SKM-1 treated with dmso at 0.1 percent for 144 hours (cell line): Measurements from ENCODE around the gene MINDY3.
"Not testable (repeated sequence)": the region's sequence is repeated elsewhere in the genome, so short reads cannot be mapped to it uniquely, and the experiment has no call there.

Experiments
- DNase-seq: peaks from one replicate; lab custom pipeline; 2025; ENCODE audit not compliant: unreplicated experiment; lab: John Stamatoyannopoulos, UW

The MINDY3 gene

DNA sequence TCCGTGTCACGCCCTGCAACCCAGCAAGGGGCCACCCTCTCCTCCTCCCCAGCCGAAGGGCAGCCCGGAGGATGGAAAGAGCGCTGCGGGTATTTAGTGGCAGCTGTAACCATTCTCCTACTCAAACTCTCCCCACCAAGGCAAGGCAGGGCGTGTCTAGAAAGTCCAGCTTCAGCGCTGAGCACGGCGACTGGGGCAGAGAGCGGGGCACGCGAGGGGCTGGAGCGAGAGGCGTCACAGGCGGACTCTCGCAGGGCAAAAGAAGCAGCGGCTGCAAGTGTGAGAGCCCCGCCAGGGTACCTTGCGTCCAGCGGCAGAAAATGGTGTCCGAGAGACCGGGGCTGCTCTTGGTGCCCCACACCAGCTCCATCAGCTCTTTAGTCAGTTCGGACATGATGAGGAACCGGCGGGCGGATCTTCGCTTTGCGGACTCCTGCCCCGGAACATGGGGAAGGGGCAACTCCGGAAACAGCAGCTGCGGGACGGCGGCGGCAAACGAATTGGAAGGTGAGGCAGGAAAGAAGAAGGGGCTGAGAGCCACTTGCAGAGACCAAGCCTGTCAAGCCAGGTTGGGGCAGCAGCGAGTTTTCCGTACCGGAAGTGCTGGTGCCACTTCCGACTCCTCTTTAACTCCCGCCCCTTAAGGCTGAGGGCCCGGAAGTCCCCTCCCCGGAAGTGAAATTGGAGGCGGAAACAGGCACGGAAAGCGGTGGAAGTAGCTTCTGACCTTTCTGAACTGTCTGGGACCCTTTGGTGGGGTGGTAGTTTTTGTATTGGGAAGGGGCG lies at the start of gene MINDY3:
Gene MINDY3, minus strand, starts transcription at position 602 of the 786 bp plus-strand sequence. Its CDS starts 208 bp downstream, at position 394.
- DNase-seq: peak; percentile 51

DNA sequence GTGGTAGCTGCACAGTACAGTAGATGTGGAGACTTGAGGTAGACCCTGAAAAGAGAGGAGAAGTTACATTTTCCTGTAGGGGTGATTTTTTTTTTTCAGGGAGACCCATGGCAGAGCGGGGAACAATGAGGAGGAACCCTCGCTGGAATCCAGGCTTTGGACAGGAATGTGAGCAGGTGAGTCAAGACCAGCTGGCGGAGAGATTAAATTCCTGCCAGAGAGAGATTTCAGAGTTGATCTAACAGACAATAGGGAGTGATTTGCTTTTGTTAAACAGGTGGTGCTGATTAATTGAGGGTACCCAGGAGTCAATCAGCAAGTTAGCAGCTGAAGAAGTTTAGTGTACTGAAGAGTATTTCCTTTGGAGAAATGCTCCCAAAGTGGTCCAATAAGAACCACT lies 41.6 kb upstream of the MINDY3 start:
- no peak for DNase-seq

DNA sequence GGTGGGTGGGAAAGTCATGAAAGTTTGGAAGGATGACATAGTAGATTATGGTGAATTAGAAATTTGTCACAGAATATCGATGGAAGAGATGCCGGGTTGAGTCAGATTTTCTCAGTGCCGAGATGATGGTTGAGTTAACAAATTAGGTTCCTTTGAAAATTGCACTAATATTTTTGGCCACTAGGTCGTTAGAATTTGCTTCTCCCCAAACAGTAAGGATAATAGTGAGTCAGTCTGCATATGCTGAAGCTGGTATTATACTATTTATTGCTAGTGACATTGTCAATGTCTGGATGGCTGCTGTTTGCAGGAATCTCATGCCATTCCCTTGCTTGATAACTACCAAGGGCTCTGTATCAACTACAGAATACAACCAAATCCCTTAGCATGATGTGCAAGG lies 37.7 kb upstream of the MINDY3 start:
- peak; percentile 4 for DNase-seq

DNA sequence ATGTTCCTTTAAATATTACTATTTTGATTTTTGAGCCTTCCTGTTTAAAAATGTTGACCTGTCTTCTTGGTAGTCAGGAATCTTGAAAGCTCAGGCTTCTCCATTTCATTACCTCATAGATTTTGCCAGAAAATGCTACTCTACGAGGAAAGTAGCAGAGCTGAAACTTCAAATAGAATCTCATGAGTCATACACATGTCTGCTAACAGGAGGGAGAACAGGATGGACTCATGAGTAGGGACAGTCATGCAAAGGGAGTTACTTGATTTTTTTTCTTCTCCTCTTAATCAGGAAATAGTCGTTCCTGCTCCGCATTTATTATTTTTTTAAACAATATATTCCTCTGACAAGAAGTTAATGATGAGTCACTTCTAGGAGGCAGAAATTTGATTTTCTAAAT lies 37.0 kb upstream of the MINDY3 start:
- no peak for DNase-seq

DNA sequence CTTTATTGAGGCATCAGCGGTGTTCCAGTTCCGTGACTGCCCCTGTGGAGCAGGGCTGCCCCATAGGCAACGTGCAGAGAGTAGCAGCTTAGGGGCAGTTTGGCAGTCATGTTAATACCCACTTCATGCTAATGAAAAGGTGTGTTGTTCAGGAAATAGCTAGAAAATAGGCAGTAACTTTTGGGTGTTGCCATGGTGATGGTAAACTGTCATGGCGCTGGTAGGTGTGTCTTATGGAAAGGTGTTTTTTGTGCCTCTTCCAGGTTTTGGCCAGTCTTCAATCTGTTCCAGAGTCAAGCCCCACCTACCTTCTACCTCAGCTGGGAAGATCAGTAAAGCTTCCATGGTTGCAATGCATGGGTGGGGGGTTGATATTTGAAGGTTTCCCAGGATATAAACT lies 36.3 kb upstream of the MINDY3 start:
- DNase-seq: no peak

DNA sequence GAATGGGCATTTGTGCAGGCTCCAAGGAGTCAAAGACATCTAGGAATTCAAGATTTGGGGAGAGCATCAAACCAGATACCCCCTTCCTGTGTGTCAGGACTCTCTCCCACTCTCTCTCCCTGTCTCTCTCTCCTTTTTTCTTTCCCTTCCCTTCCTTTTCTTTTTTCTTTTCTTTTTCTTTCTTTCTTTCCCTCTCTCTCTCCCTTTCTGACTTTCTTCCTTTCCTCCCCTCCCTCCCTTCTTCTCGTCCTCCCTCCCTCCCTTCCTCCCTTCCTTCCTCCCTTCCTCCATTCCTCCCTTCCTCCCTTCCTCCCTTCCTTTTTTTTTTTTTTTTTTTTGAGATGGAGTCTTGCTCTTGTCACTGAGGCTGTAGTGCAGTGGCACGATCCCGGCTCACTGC lies 24.1 kb upstream of the MINDY3 start:
- DNase-seq: no peak

DNA sequence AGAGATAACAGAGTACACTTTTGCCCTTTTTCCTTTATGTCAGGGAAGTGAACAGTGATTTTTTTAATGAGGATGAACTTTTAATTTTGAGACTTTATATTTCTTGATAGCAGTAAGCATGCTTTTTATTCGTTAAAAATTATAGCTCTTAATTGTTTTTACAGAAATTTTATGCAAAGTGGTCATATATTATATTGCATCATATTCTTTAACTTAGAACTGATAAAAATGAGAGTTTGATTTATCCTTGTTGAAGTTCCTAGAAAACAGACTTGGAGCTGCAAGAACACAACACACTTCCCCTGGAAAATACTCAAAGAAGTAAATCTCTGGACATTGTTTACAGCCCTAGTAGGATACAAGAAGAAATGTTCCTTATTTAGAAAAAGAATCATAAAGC lies 21.2 kb upstream of the MINDY3 start:
- DNase-seq: no peak

DNA sequence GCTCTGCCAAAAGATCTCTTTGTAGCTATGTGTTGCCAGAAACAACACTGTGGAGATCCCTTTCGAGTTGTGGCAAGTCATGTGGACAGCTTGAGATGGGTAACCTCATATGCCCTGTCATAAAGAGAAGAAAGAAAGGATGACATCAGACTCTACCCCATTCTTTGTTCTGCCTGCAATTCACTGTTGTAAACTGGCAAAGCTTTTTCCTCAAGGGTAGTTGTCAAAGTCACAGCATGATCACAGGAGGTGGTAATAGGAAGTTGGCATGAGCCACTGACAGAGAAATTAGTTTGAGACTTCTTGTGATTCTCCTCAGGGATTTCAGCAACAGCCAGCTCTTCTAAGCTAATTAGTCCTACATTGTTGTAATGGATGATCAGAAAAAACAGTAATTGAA lies 19.4 kb upstream of the MINDY3 start:
- DNase-seq: no peak

DNA sequence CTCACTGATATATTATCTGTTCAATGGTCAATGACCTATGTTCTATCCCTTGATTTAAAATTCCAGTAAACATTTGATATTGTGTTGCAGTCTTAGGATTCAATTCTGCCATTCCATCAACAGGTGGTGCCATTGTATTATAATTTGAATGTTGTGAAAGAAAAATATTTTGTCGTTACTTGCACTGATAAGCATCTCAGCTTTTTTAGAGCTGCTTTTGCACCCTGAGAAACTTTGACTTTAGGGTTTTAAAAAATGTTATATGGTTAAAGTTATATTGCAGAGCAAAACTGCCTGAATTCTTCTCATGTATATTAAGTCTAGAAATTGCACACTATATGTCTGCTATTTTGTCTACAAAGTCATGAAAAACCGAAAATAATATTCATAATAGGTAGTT lies 18.8 kb upstream of the MINDY3 start:
- DNase-seq: no peak

DNA sequence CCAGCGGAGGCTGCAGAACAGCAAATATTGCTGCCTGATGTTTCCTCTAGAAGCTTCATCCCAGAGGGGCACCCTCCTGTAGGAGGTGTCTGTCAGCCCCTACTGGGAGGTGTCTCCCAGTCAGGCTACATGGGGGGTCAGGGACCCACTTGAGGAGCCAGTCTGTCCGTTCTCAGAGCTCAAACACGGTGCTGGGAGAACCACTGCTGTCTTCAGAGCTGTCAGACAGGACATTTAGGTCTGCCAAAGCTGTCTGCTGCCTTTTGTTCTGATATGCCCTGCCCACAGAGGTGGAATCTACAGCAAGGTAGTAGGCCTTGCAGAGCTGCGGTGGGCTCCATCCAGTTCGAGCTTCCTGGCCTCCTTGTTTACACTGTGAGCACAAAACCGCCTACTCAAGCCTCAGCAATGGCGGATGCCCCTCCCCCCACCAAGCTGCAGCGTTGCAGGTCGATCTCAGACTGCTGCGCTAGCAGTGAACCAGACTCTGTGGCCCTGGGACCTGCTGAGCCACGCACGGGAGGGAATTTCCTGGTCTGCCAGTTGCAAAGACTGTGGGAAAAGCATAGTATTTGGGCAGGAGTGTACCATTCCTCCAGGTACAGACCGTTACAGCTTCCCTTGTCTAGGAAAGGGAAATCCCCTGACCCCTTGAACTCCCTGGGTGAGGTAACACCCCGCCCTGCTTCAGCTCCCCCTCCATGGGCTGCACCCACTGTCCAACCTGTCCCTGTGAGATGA lies 17.7 kb upstream of the MINDY3 start:
- DNase-seq: no peak

DNA sequence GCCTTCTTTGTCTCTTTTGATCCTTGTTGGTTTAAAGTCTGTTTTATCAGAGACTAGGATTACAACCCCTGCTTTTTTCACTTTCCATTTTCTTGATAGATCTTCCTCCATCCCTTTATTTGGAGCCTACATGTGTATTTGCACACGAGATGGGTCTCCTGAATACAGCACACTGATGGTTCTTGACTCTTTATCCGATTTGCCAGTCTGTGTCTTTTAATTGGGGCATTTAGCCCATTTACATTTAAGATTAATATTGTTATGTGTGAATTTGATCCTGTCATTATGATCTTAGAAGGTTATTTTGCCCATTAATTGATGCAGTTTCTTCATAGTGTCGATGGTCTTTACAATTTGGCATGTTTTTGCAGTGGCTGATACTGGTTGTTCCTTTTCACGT lies 16.0 kb upstream of the MINDY3 start:
- DNase-seq: not testable (repeated sequence)

DNA sequence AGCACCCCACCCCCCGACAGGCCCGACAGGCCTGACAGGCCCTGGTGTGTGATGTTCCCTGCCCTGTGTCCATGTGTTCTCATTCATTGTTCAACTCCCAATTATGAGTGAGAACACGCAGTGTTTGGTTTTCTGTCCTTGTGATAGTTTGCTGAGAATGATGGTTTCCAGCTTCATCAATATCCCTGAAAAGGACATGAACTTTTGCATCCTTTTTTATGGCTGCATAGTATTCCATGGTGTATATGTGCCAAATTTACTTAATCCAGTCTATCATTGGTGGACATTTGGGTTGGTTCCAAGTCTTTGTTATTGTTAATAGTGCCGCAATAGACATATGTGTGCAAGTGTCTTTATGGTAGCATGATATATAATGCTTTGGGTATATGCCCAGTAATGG lies 12.3 kb upstream of the MINDY3 start:
- DNase-seq: not testable (repeated sequence)

DNA sequence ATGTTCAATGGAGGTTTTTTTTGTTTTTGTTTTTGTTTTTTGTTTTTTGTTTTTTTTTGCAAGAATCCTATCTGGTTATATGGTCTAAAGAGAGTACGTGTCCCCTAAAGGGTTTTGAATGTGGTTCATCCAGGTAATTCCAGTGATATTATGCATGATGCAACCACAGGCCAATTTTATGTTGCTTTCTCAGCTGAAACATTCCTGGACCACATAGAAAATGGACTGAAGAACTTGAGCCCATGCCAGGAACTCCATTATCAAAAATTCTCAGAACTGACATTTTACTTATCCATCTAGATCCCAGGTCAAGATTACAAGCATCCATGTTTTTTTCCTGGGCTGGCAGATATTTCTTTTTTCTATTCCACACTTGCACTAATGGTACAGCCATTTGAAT lies 11.5 kb upstream of the MINDY3 start:
- no peak for DNase-seq

DNA sequence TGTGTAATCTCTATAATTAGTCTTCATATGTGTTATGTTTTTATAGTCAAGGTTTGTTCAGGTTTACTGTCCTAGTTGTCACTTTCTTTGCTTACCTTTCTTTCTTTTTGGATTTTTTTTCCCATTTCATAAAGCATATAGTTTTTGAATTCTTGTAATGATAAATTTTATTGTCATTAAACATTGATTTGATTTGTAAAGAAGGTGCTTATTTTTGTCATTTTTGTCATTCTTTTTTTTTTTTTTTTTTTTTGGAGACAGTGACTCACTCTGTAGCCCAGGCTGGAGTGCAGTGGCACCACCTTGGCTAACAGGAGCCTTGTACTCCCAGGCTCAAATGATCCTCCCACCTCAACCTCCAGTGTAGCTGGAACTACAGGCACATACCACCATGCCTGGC lies 9.6 kb upstream of the MINDY3 start:
- DNase-seq: no peak

DNA sequence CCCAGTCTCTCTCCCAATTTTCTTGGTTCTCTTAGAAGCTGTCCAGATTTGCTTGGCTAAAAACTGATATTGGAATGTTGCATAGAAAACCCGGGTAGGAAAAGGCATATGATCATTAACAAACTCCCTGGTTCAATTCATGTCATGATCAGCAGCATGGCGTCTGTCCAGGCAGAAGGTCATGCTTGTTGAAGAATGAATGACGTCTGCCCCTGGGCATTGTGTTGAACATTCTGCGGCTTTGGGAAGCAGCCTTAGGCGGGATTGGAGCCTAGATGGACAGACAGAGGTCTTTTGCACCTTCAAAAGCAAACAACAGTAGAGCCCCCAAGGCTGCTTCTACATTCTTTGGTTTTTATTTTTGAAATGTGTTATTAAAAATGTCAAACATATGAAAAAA lies 7.7 kb upstream of the MINDY3 start:
- DNase-seq: no peak

DNA sequence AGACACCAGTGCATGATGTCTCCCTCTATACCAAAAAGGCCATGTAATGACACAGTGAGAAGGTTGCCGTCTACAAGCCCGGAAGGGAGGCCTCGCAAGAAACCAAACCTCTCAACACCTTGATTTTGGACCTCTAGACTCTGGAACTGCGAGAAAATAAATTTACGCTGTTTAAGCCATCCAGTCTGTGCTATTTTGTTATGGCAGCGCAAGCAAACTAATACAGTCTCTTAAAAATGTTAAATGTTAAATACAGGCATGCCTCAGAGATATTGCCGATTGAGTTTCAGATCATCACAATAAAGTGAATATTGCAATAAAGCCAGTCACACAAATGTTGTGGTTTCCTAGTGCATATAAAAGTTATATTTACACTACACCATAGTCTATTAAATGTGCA lies 5.0 kb upstream of the MINDY3 start:
- DNase-seq: no peak

DNA sequence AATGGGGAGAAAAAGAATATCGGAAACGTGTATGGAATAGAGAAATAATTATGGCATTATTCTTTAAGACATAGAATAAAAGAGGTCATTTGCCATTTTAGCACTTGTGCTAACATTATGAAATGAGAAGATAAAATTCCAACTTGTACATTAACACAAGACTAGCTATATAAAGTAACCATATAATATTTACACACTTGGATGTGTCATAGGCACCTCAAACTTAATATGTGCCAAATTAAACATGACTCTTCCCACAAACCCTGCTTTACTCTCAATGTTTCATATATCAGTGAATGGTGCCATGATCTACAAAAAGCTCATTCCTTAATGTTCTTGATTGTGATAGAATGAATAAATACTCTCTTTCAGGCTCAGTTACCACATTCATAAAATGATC lies 4.1 kb upstream of the MINDY3 start:
- no peak for DNase-seq

DNA sequence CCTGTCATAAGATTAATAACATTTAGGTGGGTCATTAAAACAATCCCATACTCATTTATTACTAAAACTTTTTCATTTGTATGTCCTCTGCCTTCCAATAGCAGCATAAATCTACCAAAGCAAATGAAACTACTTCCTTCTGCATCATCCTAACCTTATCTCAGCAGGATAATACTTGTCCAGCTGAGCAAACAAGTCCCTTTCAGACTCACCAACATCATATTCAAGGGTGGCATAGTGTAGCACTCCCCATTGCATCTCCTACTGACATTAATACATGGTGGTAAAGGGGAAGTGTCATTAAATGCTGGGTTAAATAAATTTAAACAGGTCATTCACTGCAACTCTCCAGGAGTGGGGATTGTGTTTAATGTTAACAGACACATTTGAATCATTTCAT lies 3.4 kb upstream of the MINDY3 start:
- DNase-seq: no peak

DNA sequence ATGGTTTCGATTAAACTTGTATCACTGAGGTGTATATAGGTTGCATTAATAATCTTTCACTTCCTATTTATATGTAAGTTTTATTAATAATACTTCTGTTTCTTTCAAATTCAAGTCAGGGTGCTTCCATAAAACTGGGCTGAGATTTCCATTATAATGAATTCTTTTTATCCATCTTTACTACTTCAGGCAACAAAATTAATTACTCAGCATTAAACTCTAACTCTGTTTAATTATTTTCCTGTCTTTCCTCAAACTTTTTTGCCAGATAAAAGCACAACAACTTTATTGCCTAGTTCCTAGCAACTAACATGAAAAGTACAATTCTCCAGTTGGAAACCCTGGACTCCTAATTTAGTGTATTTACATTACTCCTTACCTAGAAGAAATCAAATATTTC lies 3.0 kb upstream of the MINDY3 start:
- DNase-seq: no peak

DNA sequence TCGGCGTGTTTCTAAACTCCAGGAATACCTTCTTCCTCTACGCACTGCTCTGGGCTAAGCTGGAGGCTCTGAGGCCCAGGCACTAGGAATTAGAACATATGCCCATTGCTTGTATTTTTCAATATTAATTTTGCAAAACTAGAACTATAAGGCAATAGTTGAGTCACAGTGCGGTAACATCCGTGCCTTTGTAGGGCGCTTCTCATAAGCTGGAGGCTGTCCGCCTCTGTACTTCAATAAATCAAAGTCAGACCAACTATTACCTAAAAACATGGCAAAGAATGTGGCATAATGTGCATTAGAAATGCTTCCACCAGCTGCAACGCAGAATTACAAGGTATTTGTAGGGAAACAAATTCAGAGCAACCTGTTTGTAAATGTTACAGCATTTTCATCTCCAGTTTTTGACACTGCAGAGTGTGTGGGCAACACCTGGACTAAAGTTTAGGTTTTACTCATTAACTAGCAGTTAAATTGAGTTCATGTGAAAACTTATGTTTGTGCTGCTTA lies 440 bp upstream of the MINDY3 start:
- DNase-seq: no peak

DNA sequence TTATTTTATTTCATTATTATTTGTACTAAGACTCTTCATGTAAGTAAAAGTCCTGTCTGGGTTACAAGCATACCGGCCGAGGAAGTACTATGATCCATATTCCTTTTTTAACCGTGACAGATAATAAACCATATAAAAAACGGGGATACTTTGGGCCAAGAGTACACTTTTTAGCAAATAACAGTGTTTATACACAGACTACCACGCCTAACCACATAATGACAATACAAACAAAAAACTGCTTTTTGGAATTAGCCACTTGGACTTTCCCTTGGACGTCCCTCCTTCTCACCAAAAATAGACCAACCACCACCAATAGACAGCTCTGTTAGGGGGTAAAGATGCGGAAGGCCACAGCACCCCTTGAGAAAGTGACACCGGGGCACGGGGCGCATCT lies 800 bp downstream of the MINDY3 start:
- DNase-seq: no peak

DNA sequence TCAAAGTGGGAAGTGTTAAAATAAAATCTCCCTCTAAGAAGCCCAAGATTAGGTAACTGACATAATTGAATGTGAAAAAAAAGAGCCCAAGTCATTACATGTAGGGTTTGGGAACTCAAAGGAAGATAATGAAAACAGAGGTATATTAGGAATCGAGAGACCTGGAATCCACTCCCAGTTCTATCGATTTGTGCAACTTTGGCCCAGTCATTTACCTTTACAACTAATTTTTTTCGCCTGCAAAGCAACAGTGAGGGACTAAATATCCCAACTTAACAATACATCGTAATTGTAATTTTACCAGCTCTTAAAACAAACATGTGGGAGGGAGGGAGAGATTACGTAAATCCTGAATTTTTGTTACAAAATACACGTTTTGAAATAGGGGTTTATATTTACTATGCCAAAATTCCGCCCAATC lies 1.4 kb downstream of the MINDY3 start:
- no peak for DNase-seq
